Measurements from ENCODE around the gene PRKCE. TPM values are rescaled to one million over a fixed set of nuclear protein-coding genes. Genes with fewer than 3 reads are reported as not detected.

Gene PRKCE
- total RNA-seq, 1 experiment from 2014 or later: 4.4 TPM

DNA sequence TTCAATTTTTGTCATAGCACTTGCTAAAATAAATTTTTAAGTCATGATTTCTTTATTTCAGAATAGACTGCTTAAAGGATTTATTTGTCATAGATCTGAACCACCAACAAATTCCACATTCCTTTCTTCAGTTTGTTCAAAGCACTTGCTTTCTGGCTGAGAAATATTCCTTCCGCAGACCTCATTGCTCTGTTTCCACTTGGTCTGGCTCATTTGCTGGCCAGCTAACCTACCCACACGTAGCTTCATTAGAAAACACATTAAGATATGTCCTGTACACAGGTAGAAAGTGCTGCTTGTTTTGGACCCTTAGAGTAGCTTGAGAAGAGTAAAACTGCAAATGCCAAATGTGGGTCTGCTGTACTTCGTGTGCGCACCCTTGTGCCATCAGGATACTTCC lies 479.0 kb downstream of the PRKCE start:
- H3K4me3 ChIP-seq (ENCODE audit: low read depth, low read length): no peak overlapping the region
- Mint-ChIP-seq H3K36me3 (ENCODE audit: insufficient read depth, unreplicated experiment) (no peaks in the 10 kb centered on the region), H3K27ac (ENCODE audit: unreplicated experiment) (no peak overlapping the region), H3K4me3 (ENCODE audit: unreplicated experiment) (no peak overlapping the region), H3K9me3 (ENCODE audit: unreplicated experiment) (no peaks in the 10 kb centered on the region), H3K27me3 (ENCODE audit: insufficient read depth, unreplicated experiment) (no peaks in the 10 kb centered on the region), H3K4me1 (ENCODE audit: low read depth, unreplicated experiment) (peaks cover 3% of the 10 kb centered on the region)
- ChIA-PET CTCF (no interaction called here), POLR2A (no interaction called here)
- intact Hi-C loops (cut with micrococcal nuclease; ENCODE audit: unreplicated experiment): no loop called here
- no TSS peak for BruUV-seq (replicated peaks)
- DNase-seq: no peak
- TF ChIP-seq CTCF (IDR thresholded peaks at IDR 0.05; ENCODE audit: insufficient read depth in 1 of 2, low read depth in 1 of 2, low read length in 1 of 2, severe bottlenecking in 1 of 2, unreplicated experiment in 1 of 2): no peak
- H3K4me1 ChIP-seq: no peaks in the 10 kb centered on the region
- no peaks in the 10 kb centered on the region for H3K9me3 ChIP-seq
- no peaks in the 10 kb centered on the region for H3K36me3 ChIP-seq (ENCODE audit: control insufficient read depth, insufficient read depth, low read length)
- H3K27me3 ChIP-seq (replicated peaks; ENCODE audit: control insufficient read depth, insufficient read depth, low read length): no peaks in the 10 kb centered on the region

DNA sequence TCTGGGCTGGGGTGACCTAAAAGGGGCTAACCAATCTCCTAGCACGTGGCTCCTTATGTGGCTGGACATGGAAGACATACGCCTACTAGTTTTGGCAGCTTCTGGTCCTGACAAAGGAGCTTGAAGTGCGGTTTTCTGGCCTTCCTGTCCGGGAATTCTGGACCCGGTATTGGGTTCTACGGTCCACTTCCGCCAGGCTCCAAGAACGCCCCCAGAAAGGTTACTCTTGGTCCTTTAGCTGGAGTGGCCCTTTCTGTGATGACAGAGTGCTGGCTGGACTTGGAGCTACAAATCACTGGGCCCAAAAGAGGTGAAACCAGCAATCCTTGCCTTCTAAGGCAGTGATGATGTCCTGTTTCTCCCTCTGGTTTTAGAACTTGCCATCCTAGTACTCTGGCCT lies 481.5 kb downstream of the PRKCE start:
- no peaks in the 10 kb centered on the region for H3K36me3 Mint-ChIP-seq (ENCODE audit: insufficient read depth, unreplicated experiment)
- no peak overlapping the region for H3K4me3 Mint-ChIP-seq (ENCODE audit: unreplicated experiment)
- TF ChIP-seq CTCF (IDR thresholded peaks at IDR 0.05; ENCODE audit: insufficient read depth in 1 of 2, low read depth in 1 of 2, low read length in 1 of 2, severe bottlenecking in 1 of 2, unreplicated experiment in 1 of 2): no peak
- no peak overlapping the region for H3K27ac Mint-ChIP-seq (ENCODE audit: unreplicated experiment)
- intact Hi-C loops (cut with micrococcal nuclease; ENCODE audit: unreplicated experiment): no loop called here
- Histone ChIP-seq H3K9me3 (no peaks in the 10 kb centered on the region), H3K4me1 (peaks cover 11% of the 10 kb centered on the region; the same call in 1 of the 2 replicates), H3K36me3 (ENCODE audit: control insufficient read depth, insufficient read depth, low read length) (no peaks in the 10 kb centered on the region), H3K27me3 (replicated peaks; ENCODE audit: control insufficient read depth, insufficient read depth, low read length) (no peaks in the 10 kb centered on the region), H3K4me3 (ENCODE audit: low read depth, low read length) (no peak overlapping the region)
- BruUV-seq (replicated peaks): no TSS peak
- ChIA-PET POLR2A (no interaction called here), CTCF (no interaction called here)
- no peaks in the 10 kb centered on the region for H3K27me3 Mint-ChIP-seq (ENCODE audit: insufficient read depth, unreplicated experiment)
- peaks cover 9% of the 10 kb centered on the region for H3K4me1 Mint-ChIP-seq (ENCODE audit: low read depth, unreplicated experiment)
- no peaks in the 10 kb centered on the region for H3K9me3 Mint-ChIP-seq (ENCODE audit: unreplicated experiment)
- no peak for DNase-seq

DNA sequence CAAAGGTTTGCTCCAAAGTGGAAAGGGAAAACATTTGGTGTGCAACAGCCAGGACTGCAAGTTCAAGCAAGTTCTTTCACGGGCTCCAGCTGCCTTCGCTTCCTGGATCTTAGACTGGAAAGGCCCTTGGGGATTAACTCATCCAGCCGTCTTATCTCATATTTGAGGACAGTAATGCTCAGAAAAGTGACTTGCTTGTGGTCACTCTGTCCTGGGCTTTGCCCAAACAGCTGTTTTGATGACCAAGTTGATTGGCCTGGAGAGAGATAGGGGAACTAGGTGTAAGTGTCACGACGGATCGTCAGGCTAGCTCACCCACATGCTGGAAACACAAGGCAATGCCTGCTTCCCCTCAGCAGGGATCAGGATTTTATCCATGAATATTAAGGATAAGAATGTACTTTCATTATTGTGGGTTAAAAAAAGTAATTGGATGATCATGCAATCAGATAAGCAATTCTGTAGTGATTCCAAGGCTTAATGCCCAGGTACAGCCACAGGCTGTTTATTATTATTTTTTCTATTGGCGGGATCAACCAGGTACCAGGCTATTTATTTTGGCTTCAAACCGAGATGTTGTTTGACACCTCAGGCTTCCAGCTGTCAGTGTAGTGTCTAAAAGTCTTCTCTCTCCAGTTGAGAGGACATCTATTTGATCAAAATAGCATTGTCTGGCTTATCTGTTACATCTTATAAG lies 483.2 kb downstream of the PRKCE start:
- CTCF ChIA-PET: no interaction called here

More for the DNA sequence above, 483.2 kb downstream of the PRKCE start:
- no peaks in the 10 kb centered on the region for H3K27me3 Mint-ChIP-seq (ENCODE audit: insufficient read depth, unreplicated experiment)
- intact Hi-C loops (cut with micrococcal nuclease; ENCODE audit: unreplicated experiment): no loop called here
- H3K9me3 Mint-ChIP-seq (ENCODE audit: unreplicated experiment): no peaks in the 10 kb centered on the region
- DNase-seq: no peak
- H3K4me3 ChIP-seq (ENCODE audit: low read depth, low read length): no peak overlapping the region
- no peak overlapping the region for H3K4me3 Mint-ChIP-seq (ENCODE audit: unreplicated experiment)
- peaks cover 11% of the 10 kb centered on the region; the same call in 1 of the 2 replicates for H3K4me1 ChIP-seq
- H3K27me3 ChIP-seq (replicated peaks; ENCODE audit: control insufficient read depth, insufficient read depth, low read length): no peaks in the 10 kb centered on the region
- no peaks in the 10 kb centered on the region for H3K36me3 Mint-ChIP-seq (ENCODE audit: insufficient read depth, unreplicated experiment)
- H3K4me1 Mint-ChIP-seq (ENCODE audit: low read depth, unreplicated experiment): peaks cover 9% of the 10 kb centered on the region
- no peak overlapping the region for H3K27ac Mint-ChIP-seq (ENCODE audit: unreplicated experiment)
- no TSS peak for BruUV-seq (replicated peaks)
- POLR2A ChIA-PET: interaction anchor here (0.6 kb wide), 1 partner anchor 66 kb away, joined by 3 read pairs; no protein-coding TSS in a partner anchor
- H3K36me3 ChIP-seq (ENCODE audit: control insufficient read depth, insufficient read depth, low read length): no peaks in the 10 kb centered on the region
- no peak for TF ChIP-seq CTCF (IDR thresholded peaks at IDR 0.05; ENCODE audit: insufficient read depth in 1 of 2, low read depth in 1 of 2, low read length in 1 of 2, severe bottlenecking in 1 of 2, unreplicated experiment in 1 of 2)
- no peaks in the 10 kb centered on the region for H3K9me3 ChIP-seq

All from Caco-2 (cell line).